NCI-H2227 (cell line): ENCODE measurements around the gene ASXL2.
A peak's percentile ranks its signal among the peaks of the same experiment; 100 is the strongest.

Source experiments
- DNase-seq: peaks from one replicate; lab custom pipeline; 2025; ENCODE audit not compliant: unreplicated experiment; lab: John Stamatoyannopoulos, UW

The ASXL2 gene

DNA sequence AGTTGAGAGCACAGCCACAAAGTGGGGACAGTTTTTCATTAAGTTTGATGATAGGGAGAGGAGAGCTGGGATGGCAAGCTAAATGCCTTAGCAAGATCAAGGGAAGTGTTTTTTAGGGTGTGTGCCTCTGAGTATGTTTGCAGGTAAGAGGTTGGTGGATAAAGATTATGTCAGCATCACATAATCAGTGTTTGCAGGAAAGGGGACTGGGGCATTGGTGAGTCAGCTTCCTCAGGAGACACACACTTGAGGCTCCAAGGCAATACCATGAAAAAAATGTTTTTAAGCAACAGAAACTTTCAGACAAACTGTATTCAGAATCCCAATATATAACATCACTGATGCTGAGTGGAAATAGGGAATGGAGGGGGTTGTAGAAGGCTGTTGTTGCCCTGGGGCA lies 179.5 kb downstream of the ASXL2 start:
- no peak for DNase-seq

GRCh38 chr2:25697559-25698341 lies 180.5 kb downstream of the ASXL2 start:
- peak; percentile 27 for DNase-seq

DNA sequence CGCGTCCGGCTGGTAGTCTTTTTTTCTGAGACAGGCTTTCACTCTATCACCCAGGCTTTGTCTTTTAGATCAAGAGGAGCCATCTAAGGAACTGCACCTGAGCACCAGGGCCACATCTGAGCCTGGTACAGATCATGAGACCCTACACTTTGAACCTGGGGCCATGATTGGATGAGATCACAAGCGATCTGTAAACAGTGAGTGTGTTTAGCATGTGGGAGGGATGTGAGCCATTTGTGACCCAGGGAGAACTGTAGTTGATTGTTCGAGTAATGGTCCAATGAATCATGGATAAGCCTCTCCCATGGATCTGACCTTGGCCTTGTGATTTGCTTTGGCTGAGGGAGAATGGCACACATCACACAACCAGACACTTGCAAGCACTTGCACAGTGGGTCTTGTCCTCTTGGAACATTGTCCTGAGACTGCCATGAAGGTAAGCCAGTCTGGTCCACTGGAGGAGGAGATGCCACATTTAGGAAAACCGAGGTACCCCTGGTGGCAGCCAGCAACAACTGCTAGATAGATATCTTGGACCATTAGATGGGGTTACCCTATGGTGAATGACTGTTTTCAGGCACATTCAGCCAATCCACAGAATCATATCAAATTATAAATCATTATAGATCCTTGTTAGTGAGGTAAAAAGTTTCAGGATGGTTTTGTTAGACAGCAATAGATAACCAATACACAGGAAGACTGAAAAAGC lies 185.4 kb downstream of the ASXL2 start:
- DNase-seq = no peak

DNA sequence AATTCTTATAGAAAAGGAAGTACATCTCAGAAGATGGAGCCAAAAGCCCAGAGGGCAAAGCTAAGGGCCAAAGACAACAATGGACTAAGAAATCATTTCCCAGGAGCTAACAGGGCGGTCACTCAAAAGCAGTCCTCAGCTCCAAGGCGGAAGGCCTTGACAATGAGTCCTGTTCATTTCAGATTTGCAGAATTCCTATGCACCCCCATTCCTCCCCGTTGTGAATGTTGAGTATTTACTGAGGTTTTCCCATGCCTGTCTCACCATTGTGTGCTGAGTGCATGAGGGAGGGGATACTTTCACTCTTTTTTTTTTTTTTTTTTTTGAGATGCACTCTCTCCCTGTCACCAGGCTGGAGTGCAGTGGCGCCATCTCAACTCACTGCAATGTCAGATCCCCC lies 186.1 kb downstream of the ASXL2 start:
- DNase-seq = no peak

GRCh38 chr2:25690058-25690457 lies 188.2 kb downstream of the ASXL2 start:
- DNase-seq = no peak

GRCh38 chr2:25688236-25688635 lies 190.1 kb downstream of the ASXL2 start:
- DNase-seq = no peak

GRCh38 chr2:25685741-25686140 lies 192.5 kb downstream of the ASXL2 start:
- no peak for DNase-seq

- no peak for DNase-seq
Measured at GRCh38 chr2:25684577-25685473, 193.5 kb downstream of the ASXL2 start.
